Neural progenitor cell (in vitro differentiated cells): Measurements from ENCODE around the gene ZYG11A.

Experiments
- CTCF ChIP-seq: fragments of 200-600 bp; sonication (generic); IDR thresholded peaks from 2 replicates; pipeline ENCODE4 v1.5.1; 2017; ENCODE audit warnings: antibody characterized with exemption, mild to moderate bottlenecking
- EZH2 ChIP-seq: fragments of 200-600 bp; sonication (generic); IDR thresholded peaks from 2 replicates; pipeline ENCODE4 v1.6.1; 2017; ENCODE audit warnings: antibody characterized with exemption, mild to moderate bottlenecking, moderate library complexity

DNA sequence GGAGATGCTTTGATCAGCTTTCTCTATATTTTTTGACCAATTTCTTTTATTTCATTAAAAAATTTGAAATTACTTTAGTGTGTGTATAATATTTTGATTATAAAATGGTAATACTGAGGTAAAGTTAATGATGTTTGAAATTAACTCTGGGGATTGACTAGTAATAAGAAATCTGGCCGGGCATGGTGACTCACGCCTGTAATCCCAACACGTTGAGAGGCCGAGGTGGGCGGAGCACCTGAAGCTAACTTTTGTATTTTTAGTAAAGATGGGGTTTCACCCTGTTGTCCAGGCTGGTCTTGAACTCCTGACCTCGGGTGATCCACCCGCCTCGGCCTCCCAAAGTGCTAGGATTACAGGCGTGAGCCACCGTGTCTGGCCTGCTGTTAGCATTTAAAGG, 102.0 kb downstream of the ZYG11A start:
- TF ChIP-seq CTCF (no peak), EZH2 (no peak)
